Posterior cingulate gyrus (tissue), 11 donors: ENCODE results near the gene STRIT1.

ENCODE experiments used
- DNase-seq, 10 donors: peaks; one replicate each; pipeline versions ENCODE4 v3.0.0 to v3.0.0-alpha.2; 2020 to 2021; ENCODE audit warnings: mixed read lengths in 3 of 10
- intact Hi-C: fragments of 100-400 bp; cut with DNase I; formaldehyde crosslinking; loops from one replicate; pipeline ENCODE4 v1.15.1; 2023

Gene STRIT1

DNA sequence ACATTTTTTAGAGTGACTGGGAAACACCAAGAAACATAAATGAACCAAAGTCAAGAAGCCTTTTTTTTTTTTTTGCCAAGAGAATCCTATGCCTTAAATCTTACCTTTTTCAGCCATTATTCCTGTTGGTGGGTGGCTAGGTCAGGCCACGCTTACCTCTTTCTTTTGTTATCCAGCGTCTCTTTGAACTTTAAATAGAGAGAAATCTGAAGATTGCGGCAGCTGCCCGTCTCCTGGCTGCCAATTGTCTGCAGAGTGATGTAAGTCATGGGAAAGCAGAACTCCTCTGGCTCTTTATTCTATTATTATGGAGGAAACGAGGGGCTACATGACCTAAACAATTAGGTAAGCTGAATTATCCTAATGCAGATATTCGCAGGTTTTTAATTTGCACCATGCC, at the start of gene STRIT1:
Gene STRIT1 (minus strand): TSS at position 168 of the 400 bp plus-strand sequence.
- intact Hi-C loops = no loop called here
- no peak for DNase-seq

DNA sequence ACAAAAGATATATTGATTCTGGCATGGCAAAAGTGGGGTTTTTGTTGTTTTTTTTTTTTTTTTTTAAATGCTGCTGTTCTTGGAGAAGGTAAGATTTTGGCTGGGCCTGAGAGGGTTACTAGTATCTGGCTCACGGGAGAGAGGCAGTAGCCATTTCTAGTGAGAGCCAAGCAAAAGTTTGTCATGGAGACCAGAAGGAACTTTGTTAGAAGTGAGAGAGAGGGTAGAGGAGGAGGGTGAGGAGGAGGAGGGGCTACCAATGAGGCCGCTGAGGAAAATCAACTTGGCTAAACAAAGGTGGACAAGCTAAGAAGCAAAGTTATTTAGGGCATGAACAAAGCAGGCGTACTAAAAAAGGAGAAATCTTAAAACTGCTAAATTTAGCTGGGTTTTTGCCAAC, 48.9 kb upstream of the STRIT1 start:
- no peak for DNase-seq
- intact Hi-C loops = no loop called here

- no peak for DNase-seq
- intact Hi-C loops = no loop called here
These were observed 45.6 kb upstream of the STRIT1 start for GRCh38 chr3:155339052-155339451.

DNA sequence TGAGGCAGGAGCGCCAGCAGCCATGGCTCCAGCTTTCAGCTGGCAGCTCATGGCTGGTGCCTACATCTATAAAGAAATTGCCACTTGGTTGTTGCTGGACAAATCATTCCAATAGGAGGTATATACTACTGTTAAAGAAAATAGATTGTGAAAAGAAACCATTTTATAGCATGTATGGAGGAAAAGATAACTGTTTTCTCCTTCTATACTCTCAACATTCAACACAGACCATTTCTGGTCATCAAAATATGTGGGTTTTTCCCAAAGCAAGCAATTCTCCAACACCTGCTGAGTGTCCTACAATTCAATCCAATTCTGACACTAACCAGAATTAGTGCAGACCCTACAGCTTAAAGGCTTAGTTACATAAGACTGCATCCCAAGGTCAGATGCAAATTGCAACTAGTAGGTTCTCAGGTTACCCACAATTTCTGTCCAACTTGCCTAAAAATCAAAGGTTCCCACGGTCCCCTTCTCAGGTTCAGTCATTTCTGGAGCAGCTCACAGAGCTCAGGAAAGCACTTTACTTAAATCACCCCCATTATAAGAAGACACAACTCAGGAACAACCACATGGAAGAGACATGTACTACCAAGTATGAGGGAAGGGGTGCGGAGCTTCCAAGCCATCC, 42.4 kb upstream of the STRIT1 start:
- intact Hi-C loops = no loop called here
- no peak for DNase-seq

GRCh38 chr3:155334914-155335723, 41.6 kb upstream of the STRIT1 start:
- intact Hi-C loops = no loop called here

DNA sequence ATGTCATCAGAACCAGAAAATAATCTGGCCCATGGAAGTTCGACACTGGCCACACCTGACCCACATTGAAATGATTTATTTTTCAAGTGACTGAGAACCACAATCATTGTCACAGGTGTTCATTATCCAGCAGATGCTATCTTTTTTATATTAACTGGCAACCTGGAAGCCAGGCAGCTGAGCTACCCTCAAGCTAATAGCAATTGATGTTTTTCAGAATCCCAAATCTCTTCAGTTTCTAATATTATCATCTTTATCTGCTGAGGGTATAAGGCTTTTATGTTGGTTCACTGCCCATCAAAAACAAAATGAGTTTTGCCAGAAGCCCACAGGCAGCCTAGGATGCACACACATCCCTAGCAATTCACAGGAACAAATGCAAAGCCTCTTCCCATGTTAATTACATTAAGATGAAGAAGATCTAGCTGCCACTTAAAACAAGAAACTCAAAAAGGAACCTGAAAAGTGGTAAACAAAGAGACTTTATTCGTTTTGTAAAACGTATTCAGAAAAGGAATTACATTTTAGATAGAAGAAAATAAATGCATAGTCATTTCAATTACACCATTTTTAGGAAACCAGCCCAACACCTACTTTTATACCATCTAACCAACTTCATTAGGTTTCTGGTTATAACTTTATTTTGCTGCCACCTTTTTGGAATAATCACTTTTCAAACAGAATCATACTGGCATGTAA, 40.9 kb upstream of the STRIT1 start:
- intact Hi-C loops = no loop called here
- DNase-seq = no peak

More at GRCh38 chr3:155334914-155335723, 41.6 kb upstream of the STRIT1 start:
- DNase-seq = no peak

GRCh38 chr3:155332716-155333115, 39.2 kb upstream of the STRIT1 start:
- no peak for DNase-seq
- intact Hi-C loops = no loop called here

DNA sequence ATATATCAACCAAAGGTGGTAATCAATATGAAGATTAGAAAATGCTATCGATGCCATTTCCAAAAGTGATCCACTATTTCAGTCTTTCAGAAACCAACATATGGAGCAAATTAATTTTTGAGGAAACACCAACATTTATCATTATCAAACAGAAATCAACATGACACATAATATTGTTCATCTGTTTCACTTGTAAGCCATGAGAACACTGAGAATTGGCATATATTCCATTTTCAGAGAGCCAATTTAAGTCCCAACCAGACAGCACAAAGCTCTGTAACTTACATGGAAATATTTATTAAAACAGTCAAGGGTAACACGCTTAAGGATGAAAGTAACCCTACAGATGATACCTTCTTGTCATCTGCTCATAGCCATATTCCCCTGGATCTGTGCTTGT, 37.6 kb upstream of the STRIT1 start:
- intact Hi-C loops = no loop called here
- DNase-seq = no peak

DNA sequence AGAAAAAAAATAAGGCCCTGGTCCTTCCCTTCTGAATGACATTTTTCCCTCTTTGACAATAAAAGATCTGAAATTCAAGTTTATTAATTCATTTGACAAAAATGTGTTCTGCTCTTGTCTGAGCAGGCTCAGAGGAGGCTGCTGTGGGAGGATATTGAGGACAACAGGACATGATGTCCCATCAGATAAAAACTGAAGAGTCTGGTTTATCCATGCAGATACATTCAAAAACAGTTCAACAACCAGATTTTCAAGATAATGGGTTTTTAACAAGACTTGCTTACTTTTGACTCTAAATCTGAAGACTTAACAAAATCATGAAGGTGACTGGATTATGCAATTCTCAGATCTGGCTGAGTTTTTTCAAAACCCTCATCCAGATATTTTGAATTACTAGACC, 36.9 kb upstream of the STRIT1 start:
- DNase-seq = no peak
- intact Hi-C loops = no loop called here

GRCh38 chr3:155329513-155330048, 36.1 kb upstream of the STRIT1 start:
- no peak for DNase-seq
- intact Hi-C loops = no loop called here

- intact Hi-C loops = no loop called here
- no peak for DNase-seq
These were observed 34.4 kb upstream of the STRIT1 start for GRCh38 chr3:155327871-155328270.

- intact Hi-C loops = no loop called here
- DNase-seq = no peak
These were observed 33.9 kb upstream of the STRIT1 start for GRCh38 chr3:155327430-155327829.

GRCh38 chr3:155326901-155327300, 33.4 kb upstream of the STRIT1 start:
- intact Hi-C loops = no loop called here

GRCh38 chr3:155326244-155326643, 32.8 kb upstream of the STRIT1 start:
- DNase-seq = no peak
- intact Hi-C loops = no loop called here

More at GRCh38 chr3:155326901-155327300, 33.4 kb upstream of the STRIT1 start:
- no peak for DNase-seq

DNA sequence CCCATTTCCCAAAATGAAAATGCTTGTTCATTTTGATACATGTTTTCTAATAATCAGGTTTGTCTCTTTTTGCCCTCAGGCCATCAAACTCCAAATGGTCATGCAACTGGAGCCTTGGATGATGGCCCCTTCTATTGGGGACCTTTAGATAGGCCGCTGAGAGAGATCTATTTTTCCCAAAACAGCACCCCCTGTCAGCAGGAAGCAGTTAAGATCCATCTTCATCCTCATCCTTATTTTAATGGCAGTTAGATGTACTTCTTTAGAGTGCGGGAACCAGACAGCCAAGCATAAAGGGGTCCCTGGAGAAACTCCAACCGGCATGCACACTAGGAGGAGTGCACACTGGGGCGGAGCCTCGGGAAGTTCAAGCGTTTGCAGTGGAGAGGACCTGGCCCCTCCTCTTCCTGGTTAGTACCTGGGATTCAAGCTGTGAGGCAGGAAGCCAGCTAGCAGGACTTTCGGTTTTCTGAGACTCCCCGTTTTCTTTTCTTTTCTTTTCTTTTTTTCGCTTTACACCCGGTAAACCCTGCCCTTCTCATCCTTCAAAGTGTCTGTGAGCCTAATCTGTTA, 31.9 kb upstream of the STRIT1 start:
- no peak for DNase-seq
- intact Hi-C loops = no loop called here

DNA sequence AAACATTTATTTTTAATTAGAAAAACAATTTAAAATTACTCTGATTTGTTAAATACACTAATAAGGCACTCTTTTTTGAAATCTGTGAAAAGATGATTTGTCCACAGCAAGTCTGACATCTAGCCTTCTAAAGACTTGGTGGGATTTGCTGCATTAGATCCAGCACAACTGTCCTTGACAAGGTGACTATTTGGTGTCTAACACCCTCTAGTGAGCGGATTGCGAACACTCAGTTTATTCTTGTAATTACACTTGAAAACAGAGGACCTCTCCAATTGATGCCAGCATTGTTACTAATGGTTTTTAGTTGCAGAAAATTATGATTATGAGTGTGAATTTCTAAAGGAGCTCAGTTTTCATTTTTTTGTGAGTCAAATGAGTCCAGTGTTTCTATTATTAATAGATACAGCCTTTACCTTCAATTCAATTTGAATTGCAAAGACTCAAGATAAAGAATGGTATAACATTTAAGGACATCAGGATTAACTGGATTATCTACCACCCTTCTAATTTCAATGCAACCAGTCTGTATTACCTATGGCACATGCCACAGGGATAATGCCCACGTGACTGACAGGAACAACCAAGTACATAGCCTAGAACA, 29.7 kb upstream of the STRIT1 start:
- peak in 1 of 10 donors; percentile 15 for DNase-seq
- intact Hi-C loops = loop anchor here (1.0 to 5.0 kb wide), 2 partner anchors 565 to 986 kb away; no protein-coding TSS in a partner anchor

DNA sequence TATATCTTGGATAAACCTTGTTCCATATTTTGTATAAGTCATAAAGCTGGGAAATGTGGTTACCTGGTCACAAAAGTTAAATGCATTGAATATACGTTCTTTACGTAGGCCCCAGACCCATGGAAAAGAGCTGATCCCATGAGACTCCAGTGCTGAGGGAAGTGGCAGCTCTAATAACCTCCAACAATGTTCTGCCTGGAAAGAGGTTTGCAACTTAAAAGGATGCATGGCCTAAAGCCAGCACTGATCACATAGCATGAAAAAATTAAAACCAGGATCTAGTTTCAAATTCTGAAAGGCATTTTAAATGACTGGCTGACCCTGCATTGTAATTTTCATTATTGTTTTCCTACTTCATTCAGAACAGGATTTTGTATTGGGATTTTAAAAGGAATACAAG, 27.9 kb upstream of the STRIT1 start:
- intact Hi-C loops = loop anchor here (5.0 kb wide), 1 partner anchor 984 kb away; no protein-coding TSS in a partner anchor
- no peak for DNase-seq

GRCh38 chr3:155320934-155321333, 27.5 kb upstream of the STRIT1 start:
- no peak for DNase-seq
- intact Hi-C loops = loop anchor here (5.0 kb wide), 1 partner anchor 984 kb away; no protein-coding TSS in a partner anchor

DNA sequence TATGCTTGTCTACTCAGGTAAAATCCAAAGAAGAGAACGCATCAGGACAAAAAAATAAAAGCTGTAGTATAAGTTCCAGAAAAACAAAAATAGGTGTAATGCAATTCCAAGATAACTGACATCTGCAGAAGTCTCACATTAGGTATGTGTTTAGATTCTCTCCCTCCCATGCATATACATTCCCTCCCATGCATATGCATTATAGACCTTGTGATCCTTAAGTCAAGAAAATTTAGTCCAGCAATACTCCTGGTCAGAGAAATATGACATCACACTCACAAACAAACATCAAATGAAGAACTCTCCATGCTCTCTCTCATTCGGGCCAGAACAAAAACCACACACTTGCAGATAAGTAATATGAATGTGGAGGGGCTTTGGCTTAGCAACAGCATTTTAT, 25.3 kb upstream of the STRIT1 start:
- intact Hi-C loops = no loop called here

DNA sequence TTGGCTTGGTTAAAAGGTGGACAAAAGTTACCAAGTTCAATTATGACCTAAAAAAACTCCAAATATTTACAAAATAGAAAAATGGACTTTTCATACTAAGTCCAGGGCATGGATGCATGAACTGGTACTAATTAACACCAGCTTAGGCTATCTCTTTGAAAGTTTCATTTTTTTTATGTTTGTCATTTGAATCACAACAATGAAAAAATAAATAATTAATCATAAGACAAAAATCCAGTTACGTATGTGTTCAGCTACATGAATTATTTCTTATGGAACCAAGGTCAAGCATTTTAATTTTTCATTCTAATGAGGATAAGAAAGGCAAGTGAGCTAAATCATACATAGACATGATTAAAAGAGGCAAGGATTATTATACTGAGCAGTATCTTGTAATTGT, 23.7 kb upstream of the STRIT1 start:
- intact Hi-C loops = no loop called here
- DNase-seq = no peak

More for the DNA sequence above, 25.3 kb upstream of the STRIT1 start:
- DNase-seq = no peak
